UCSD-AML1 (cell line): ENCODE data around the gene PHF14.
A peak's percentile ranks its signal among the peaks of the same experiment; 100 is the strongest.
"Not testable (repeated sequence)": the region's sequence is repeated elsewhere in the genome, so short reads cannot be mapped to it uniquely, and the experiment has no call there.

Source experiments
- DNase-seq: peaks from one replicate; lab custom pipeline; 2025; ENCODE audit not compliant: unreplicated experiment; lab: John Stamatoyannopoulos, UW

PHF14 gene

DNA sequence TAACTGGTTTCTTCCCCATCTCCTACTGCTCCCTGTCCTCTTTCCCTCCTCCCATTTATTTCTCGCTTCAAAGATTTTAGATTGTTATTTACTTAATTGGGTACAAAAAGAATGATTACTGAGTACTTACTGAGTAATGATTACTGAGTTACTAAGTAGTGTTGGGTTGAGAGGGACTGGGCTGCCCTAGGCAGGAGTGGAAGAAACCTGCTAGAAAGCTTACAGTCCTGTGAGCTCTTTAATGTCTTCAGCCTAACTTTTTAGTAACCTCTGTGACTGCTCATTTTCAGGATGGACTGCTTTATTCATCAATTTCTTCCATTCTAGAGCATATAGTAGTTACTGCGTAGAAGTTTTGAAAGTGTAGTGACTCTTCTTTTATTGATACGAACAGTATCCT lies 7.6 kb downstream of the PHF14 start:
- no peak for DNase-seq

GRCh38 chr7:10990748-10991147 lies 17.1 kb downstream of the PHF14 start:
- DNase-seq = not testable (repeated sequence)

GRCh38 chr7:10995482-10996166 lies 22.0 kb downstream of the PHF14 start:
- not testable (repeated sequence) for DNase-seq

DNA sequence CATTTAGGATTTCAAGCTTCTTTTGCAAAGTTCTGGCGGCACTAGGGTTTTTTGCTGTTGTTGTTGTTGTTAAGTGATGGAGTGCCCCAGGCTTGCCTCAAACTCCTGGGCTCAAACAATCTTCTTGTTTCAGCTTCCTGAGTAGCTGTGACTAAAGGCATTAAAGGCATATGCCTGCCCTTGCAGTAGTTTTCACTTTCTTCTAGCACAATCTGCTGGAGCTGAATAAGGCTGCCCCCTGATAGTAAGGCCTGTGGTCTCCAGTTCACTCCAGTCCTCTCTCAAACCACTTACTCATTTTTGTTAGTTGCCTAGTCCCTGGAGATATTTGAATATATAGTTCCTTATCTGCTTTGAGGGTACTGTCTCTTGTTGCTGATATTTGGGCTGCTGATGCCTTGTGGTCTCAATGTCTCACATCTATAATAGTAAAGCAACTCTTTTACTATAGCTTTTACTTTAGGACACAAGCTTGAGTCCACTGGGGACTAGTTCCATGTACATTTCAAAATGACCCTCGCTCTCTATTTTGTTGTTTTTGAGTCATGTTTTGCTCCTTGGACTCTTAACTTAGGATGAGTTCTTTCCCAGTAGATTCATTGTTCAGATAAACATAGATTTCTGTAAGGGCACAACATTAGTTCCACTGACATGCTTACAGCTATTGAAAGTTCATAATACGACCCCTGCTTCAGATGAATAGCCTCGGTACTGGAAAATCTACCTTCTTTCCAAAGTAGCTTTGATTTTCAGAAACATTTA lies 25.5 kb downstream of the PHF14 start:
- peak; percentile 2 for DNase-seq

- no peak for DNase-seq
Measured at GRCh38 chr7:11005202-11005601, 31.5 kb downstream of the PHF14 start.

DNA sequence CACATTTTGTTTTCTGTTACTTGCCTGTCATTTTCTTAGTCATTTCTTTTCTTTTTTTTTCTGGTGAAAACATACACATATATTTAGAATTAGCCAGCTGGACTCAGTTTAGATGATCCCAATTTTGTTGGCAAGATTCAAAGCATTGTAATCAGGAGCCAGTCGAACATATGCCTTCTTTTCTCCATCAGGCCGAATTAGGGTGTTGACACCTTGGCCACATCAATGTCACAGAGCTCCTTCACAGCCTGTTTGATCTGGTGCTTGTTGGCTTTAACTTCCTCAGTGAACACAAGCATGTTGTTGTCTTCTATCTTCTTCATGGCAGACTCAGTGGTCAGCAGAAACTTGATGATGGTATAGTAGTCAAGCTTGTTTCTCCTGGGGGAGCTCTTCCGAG lies 32.6 kb downstream of the PHF14 start:
- no peak for DNase-seq

GRCh38 chr7:11009631-11010030 lies 36.0 kb downstream of the PHF14 start:
- no peak for DNase-seq

DNA sequence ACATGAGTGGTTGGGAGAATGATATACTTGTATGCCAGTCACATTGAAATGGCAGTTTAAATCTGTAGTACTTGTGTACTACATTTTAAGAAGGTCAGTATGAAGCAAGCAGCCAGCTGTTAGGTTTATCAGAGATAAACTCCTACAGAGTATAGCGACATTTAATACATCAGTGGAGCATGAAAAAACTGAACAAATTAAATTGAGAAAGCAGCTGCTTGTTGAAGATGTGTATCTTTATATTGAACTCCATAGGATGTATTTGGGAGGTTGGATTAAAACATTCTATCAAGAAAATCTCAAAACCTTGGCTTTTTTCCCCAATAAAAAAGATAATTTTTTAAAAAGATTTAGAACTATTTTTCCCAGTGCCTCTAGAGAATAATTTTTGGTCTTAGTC lies 47.8 kb downstream of the PHF14 start:
- DNase-seq = no peak

DNA sequence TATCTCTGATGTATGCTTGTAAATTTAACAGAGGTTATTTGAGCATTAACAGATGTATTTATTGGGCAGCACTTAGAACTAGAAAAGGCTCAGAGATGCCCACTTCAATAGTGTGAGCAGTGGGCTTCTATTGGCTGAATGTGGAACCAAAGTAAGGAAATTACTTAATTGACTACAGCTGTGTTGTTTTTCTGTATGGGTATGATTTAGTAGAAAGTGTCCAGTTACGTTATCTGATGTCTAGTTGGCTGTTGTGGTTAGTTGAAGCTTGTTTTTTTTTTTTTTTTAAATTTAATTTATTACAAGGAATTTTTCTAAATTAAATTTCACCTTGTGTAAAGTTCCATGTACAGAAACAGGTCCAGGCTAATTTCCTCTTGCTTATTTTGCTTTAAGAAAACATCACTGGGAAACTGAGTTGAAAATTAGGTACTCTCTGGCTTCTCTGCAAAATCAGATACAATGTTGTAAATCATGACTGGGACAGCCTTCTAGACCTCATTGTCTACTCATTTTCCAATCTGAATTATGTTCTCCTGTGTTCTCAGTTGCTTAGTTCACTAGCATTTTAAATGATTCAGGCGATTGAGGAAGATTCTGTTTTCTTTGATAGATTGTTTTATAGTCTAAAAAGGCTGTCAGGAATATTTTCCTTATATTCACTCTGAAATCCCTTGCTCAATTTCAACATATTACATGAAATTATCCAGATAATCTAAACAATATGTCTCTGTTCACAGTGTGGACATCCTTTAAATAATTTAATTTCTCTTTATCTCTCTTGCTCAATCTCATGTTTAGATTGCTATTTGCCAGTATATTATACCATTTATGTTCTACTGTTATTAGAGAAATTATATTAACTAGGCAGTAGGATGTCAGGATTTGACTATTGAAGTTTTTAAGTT lies 53.0 kb downstream of the PHF14 start:
- no peak for DNase-seq

DNA sequence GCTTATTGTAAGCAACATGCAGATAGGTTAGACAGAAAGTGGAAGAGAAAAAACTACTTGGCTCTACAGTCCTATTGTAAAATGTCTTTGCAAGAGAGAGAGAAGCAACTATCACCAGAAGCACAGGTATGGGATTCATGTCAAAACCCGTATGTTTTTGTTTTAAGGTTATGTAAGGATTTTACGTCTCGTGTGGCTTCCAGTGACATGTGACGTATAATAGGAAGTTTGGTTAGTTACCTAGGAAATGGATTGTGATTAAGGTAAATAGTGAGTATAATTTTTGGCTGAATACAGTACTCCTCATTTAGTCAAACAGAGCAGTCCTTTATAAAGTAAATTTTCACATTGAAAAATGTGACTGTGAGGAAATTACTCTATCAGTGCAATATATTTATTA lies 62.0 kb downstream of the PHF14 start:
- DNase-seq = no peak

DNA sequence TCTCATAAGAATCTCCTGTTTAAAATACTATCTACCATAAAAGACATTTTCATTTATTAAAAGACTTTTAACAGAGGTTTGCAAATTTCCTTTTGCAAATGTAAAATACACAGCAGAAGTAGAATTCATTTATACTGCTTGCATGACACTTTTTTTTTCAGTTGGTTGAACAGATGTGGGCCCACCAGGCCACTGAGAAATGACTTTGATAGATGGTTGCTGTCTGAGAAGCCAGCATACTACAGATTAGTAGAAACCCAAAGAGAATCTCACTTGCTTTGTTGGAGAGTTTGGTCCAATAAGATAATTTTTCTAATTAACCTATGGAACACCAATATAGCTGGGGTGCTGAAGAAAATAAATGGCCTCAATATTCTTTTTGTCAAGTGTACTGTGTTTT lies 66.3 kb downstream of the PHF14 start:
- no peak for DNase-seq

- no peak for DNase-seq
Measured at GRCh38 chr7:11054033-11054432, 80.4 kb downstream of the PHF14 start.

GRCh38 chr7:11060893-11061292 lies 87.2 kb downstream of the PHF14 start:
- no peak for DNase-seq

DNA sequence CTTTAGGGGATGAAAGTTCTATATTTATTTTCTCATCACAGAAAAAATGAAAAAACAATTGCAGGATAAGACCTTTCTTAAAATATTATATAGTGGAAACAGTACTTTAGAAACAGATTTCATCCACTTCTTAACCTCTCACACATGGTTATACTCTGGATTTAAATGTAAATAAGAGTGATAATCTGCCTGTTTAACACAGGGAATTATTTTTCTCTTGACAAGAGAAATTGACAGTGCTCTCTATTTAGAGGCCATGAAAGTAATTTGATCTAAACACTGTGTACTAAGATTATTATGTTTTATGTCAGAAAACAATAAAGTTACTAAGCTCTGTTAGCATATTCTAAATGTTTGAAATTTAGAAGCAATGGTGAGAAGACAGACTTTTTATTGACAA lies 88.4 kb downstream of the PHF14 start:
- DNase-seq = no peak

DNA sequence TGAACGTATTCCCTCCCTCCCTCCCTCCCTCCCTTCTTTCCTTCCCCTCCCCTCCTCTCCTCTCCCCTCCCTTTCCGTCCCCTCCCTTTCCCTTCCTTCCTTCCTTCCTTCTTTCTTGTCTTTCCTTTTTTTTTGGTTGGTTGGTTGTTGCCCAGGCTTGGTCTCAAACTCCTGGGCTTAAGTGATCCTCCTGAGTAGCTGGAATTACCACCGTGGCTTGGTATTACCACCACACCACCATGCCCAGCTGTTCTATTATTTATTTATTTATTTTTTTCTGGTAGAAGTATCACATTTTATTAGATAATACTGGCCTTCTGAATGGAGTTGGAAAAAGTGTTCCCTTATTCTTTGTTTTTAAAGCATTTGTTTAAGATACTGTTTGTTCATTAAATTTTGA lies 95.9 kb downstream of the PHF14 start:
- no peak for DNase-seq

DNA sequence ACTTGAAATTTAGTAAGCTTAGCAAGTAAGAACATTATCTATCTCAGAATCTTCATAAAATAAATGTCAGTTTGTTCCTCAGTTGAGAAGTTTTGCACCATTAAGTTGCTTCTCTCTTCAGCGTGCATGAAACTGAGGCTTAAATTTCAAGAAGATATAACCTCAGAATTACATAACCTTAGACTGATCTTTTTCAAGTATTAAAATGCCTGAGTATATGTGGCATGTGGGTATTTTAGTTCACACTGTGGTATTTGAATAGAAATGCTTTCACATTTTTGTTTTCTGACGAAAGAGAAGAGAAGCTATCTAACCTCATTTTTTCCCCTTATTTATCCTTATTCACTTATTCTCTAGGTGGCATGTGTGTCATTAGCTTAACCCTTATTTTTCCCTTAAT lies 104.1 kb downstream of the PHF14 start:
- DNase-seq = no peak

DNA sequence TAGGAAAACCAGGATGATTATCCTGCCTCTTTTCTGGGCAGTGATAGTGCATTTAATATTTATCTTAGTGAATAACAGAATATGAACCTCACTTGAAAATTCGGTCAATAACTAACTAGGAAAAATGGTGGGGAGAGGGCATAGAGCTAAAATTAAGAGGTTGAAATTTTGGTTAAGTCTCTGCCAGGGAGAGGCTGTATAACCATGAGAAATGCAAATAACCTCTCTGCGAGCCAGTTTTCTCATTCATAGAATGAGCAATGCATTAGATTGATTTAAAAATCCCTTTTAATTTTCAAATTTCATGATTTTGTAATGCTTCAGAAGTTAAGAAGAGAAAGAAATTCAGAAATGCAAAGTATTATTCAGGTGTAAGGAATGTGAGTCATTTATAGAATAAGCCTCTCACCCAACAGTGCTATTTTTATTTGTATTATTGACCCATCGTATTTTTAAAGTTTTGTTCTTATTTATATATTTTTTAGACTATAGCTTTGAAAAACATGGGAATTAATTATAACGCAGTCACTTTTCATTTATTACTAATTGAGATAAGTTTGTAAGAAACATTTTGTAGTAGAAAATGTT lies 104.7 kb downstream of the PHF14 start:
- DNase-seq = no peak

GRCh38 chr7:11079907-11080306 lies 106.2 kb downstream of the PHF14 start:
- no peak for DNase-seq

DNA sequence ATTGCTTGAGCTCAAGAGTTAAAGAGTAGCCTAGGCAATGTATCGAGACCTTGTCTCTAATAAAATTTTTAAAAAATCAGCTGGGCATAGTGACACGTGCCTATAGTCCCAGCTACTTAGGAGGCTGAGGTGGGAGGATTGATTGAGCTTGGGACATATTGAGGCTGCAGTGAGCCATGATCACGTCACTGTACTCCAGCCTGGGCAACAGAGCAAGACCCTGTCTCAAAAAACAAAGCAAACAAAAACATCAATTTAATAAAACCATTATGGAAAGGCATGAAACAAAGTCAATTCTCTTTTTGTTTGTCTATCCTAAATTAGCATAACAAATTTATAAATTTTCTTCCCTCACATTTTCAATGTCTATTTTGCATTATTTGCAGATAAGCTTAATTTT lies 108.4 kb downstream of the PHF14 start:
- DNase-seq = no peak

DNA sequence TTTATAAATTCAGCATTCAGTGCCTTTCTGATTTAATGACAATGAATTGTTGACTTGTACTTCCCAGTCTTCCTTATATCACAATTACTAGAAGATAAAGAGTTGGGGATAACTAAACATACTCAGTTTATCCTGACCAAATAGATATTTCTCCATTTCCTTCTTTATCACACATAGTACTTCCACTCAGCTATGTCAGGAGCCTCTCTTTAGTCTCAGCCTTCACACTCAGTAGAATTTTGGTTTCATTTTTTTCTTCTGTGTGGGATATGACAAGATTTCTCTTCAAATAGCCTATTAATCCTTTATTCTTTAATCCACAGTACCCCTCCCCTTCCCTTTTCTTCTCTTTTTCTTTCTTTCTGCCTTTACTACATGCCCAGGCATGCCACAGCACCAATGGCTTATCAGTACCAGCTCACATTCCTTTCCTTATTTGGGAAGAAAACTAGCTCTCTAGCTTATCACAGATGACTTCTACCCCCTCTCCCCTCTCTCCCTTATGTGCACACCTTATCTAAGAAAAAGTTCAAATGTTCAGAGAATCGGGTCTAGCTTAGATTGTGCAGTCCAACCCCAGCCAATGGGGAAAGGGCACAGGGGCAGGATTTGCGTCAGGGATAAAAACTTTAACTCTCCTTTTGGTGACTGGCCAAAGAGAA lies 109.0 kb downstream of the PHF14 start:
- no peak for DNase-seq

DNA sequence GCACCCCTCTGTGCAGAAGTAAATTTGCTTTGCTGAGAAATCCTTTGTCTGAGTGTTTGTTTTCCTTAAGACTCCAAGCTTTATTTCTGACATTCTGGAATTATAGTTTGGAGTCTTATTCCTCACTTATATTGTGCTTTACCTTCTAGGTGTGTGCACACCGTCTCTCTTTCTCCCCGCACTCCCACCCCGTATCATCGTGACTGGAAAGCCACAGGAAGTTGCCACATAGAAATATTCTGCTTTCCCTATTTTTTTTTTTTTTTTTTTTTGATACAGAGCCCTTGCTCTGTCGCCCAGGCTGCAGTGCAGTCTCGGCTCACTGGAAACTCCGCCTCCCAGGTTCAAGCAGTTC lies 109.5 kb downstream of the PHF14 start:
- no peak for DNase-seq
